ENCODE measurements around the gene ZNF573. TPM values are rescaled to one million over a fixed set of nuclear protein-coding genes. Genes with fewer than 3 reads are reported as not detected.

Gene ZNF573
- total RNA-seq, 1 experiment from 2014 or later: 17.5 TPM

- Mint-ChIP-seq H3K9me3 (peaks cover 60 to 65% of the 10 kb centered on the region in 2 experiments), H3K36me3 (ENCODE audit: insufficient read depth in 1 of 3, low read depth in 3 of 3) (peaks cover 60 to 70% (median 68%) of the 10 kb centered on the region in 3 experiments), H3K4me3 (no peak overlapping the region), H3K27ac (no peak overlapping the region), H3K27me3 (ENCODE audit: low read depth) (no peaks in the 10 kb centered on the region; the same call in 1 of the 2 replicates), H3K4me1 (no peaks in the 10 kb centered on the region)
- no peak for DNase-seq
- Histone ChIP-seq H3K4me1 (ENCODE audit: insufficient read depth, low read length) (no peaks in the 10 kb centered on the region), H4K20me1 (ENCODE audit: control insufficient read depth, insufficient read depth, insufficient read length) (no peaks in the 10 kb centered on the region), H3K23ac (ENCODE audit: insufficient read length, low read depth, low read length) (no peak overlapping the region), H3K23me2 (ENCODE audit: insufficient read length, low read depth, low read length, poor library complexity, severe bottlenecking) (no peaks in the 10 kb centered on the region), H3K27me3 (ENCODE audit: insufficient read depth, low read length) (no peaks in the 10 kb centered on the region), H3K9ac (ENCODE audit: extremely low read depth, insufficient read length, low read length) (no peak overlapping the region), H3K9me3 (ENCODE audit: control insufficient read depth, low read depth, low read length) (peaks cover 20% of the 10 kb centered on the region), H2AFZ (ENCODE audit: low read length) (no peak overlapping the region), H4K5ac (ENCODE audit: insufficient read length, low read depth, low read length) (no peak overlapping the region), H3K56ac (ENCODE audit: insufficient read length, low read depth, low read length) (no peak overlapping the region), H3K79me2 (ENCODE audit: insufficient read depth, low read length) (no peaks in the 10 kb centered on the region), H3K79me1 (ENCODE audit: insufficient read depth, low read depth, low read length, poor library complexity, severe bottlenecking) (no peaks in the 10 kb centered on the region), H2BK5ac (ENCODE audit: insufficient read length, low read length) (no peak overlapping the region), H3K4me2 (ENCODE audit: insufficient read depth, insufficient read length, low read length) (no peak overlapping the region), H4K91ac (ENCODE audit: insufficient read length, low read depth, low read length) (no peak overlapping the region), H2BK15ac (ENCODE audit: low read depth, low read length) (no peak overlapping the region), H4K8ac (replicated peaks; ENCODE audit: insufficient read length, low read depth, low read length) (no peak overlapping the region), H2BK20ac (ENCODE audit: low read depth, low read length, poor library complexity, severe bottlenecking) (no peak overlapping the region), H3K4ac (ENCODE audit: low read depth, low read length) (no peak overlapping the region), H2AK5ac (ENCODE audit: insufficient read length, low read length) (no peak overlapping the region), H3T11ph (ENCODE audit: low read length) (no peak overlapping the region), H3K14ac (ENCODE audit: insufficient read depth, low read length) (no peak overlapping the region), H3K18ac (ENCODE audit: insufficient read length, low read depth, low read length) (no peak overlapping the region), H2BK120ac (ENCODE audit: low read depth, low read length, poor library complexity, severe bottlenecking) (no peak overlapping the region), H3K27ac (ENCODE audit: insufficient read length, low read depth, low read length) (no peak overlapping the region), H2BK12ac (ENCODE audit: insufficient read length, low read depth, low read length) (no peak overlapping the region)
- no CpG with 5 or more reads among the region's 5 CpGs for WGBS (ENCODE audit: extremely low coverage, insufficient read length, low lambda C conversion rate)
- no peak for TF ChIP-seq CTCF (conservative IDR thresholded peaks at IDR 0.05)
These were observed 41.0 kb downstream of the ZNF573 start for GRCh38 chr19:37738371-37738770.

All from H9 (cell line).